ENCODE results near the gene SPTBN4.
"Not testable (repeated sequence)": the region's sequence is repeated elsewhere in the genome, so short reads cannot be mapped to it uniquely, and the experiment has no call there.

The SPTBN4 gene

GRCh38 chr19:40466985-40467734, at the start of gene SPTBN4:
SPTBN4 (plus strand) TSS chr19:40467001; CDS start chr19:40472622, 5,621 bp downstream.
- no peak for DNase-seq (ENCODE audit: low read depth in 2 of 2)

- DNase-seq (ENCODE audit: low read depth in 2 of 2), result no peak
Observed at GRCh38 chr19:40417643-40417981, 49.2 kb upstream of the SPTBN4 start.

GRCh38 chr19:40418040-40418439, 48.8 kb upstream of the SPTBN4 start:
- no peak for DNase-seq (ENCODE audit: low read depth in 2 of 2)

GRCh38 chr19:40419066-40419612, 47.7 kb upstream of the SPTBN4 start:
- DNase-seq (ENCODE audit: low read depth in 2 of 2), result no peak

- no peak for DNase-seq (ENCODE audit: low read depth in 2 of 2)
Observed at GRCh38 chr19:40419780-40420179, 47.0 kb upstream of the SPTBN4 start.

- no peak for DNase-seq (ENCODE audit: low read depth in 2 of 2)
Observed at GRCh38 chr19:40420451-40420765, 46.4 kb upstream of the SPTBN4 start.

- peak in 1 of 2 donors; percentile 61 for DNase-seq (ENCODE audit: low read depth in 2 of 2)
Observed at GRCh38 chr19:40420766-40421765, 45.7 kb upstream of the SPTBN4 start.

- DNase-seq (ENCODE audit: low read depth in 2 of 2), result no peak
Observed at GRCh38 chr19:40421993-40422747, 44.6 kb upstream of the SPTBN4 start.

- no peak for DNase-seq (ENCODE audit: low read depth in 2 of 2)
Observed at GRCh38 chr19:40422748-40423566, 43.8 kb upstream of the SPTBN4 start.

- no peak for DNase-seq (ENCODE audit: low read depth in 2 of 2)
Observed at GRCh38 chr19:40423938-40424337, 42.9 kb upstream of the SPTBN4 start.

- DNase-seq (ENCODE audit: low read depth in 2 of 2), result no peak
Observed at GRCh38 chr19:40424637-40425449, 42.0 kb upstream of the SPTBN4 start.

- peak; percentile 100 for DNase-seq (ENCODE audit: low read depth in 2 of 2)
Observed at GRCh38 chr19:40425450-40426287, 41.1 kb upstream of the SPTBN4 start, which contains the start of gene SERTAD1. SERTAD1 (minus strand) TSS chr19:40425992; CDS start chr19:40423546, 2,446 bp downstream.

GRCh38 chr19:40428197-40428596, 38.6 kb upstream of the SPTBN4 start:
- DNase-seq (ENCODE audit: low read depth in 2 of 2), result not testable (repeated sequence)

GRCh38 chr19:40430242-40430641, 36.6 kb upstream of the SPTBN4 start:
- not testable (repeated sequence) for DNase-seq (ENCODE audit: low read depth in 2 of 2)

- DNase-seq (ENCODE audit: low read depth in 2 of 2), result no peak
Observed at GRCh38 chr19:40431698-40432097, 35.1 kb upstream of the SPTBN4 start.

GRCh38 chr19:40432760-40433159, 34.0 kb upstream of the SPTBN4 start:
- DNase-seq (ENCODE audit: low read depth in 2 of 2), result not testable (repeated sequence)

- peak in 1 of 2 donors; percentile 44 for DNase-seq (ENCODE audit: low read depth in 2 of 2)
Observed at GRCh38 chr19:40433391-40434216, 33.2 kb upstream of the SPTBN4 start.

- no peak for DNase-seq (ENCODE audit: low read depth in 2 of 2)
Observed at GRCh38 chr19:40438284-40438683, 28.5 kb upstream of the SPTBN4 start.
